Ectodermal cell (in vitro differentiated cells): ENCODE measurements around the gene MED13L.

Experiments
- H3K27ac ChIP-seq: 2 replicates; pipeline ENCODE4 v1.7.0; 2013; ENCODE audit warnings: mild to moderate bottlenecking, low read depth, low read length; ENCODE audit not compliant: insufficient read depth, poor library complexity, severe bottlenecking
- H3K27me3 ChIP-seq: 2 replicates; pipeline ENCODE4 v1.7.0; 2013; ENCODE audit warnings: mild to moderate bottlenecking, low read length; ENCODE audit not compliant: insufficient read depth, control insufficient read depth, poor library complexity, severe bottlenecking
- H3K36me3 ChIP-seq: one replicate; pipeline ENCODE4 v1.7.0; 2013; ENCODE audit warnings: low read length; ENCODE audit not compliant: control insufficient read depth, insufficient read depth
- H3K4me1 ChIP-seq: one replicate; pipeline ENCODE4 v1.7.0; 2013; ENCODE audit warnings: low read length; ENCODE audit not compliant: control insufficient read depth, insufficient read depth
- H3K4me3 ChIP-seq: 2 replicates; pipeline ENCODE4 v1.7.0; 2013; ENCODE audit warnings: low read depth, low read length, control low read depth; ENCODE audit not compliant: insufficient read depth
- H3K9me3 ChIP-seq: 2 replicates; pipeline ENCODE4 v1.7.0; 2013; ENCODE audit warnings: mild to moderate bottlenecking, low read length, moderate library complexity; ENCODE audit not compliant: control insufficient read depth
- WGBS, 2 experiments: methylation state at CpG; one replicate each; pipeline ENCODE4 v1.1.7; 2013; ENCODE audit warnings: missing lambda C conversion rate in 2 of 2; 5-methylcytosine and 5-hydroxymethylcytosine counted together

MED13L gene

GRCh38 chr12:116126610-116127009, 150.9 kb downstream of the MED13L start:
- Histone ChIP-seq H3K36me3 (no peaks in the 10 kb centered on the region), H3K9me3 (no peaks in the 10 kb centered on the region), H3K27me3 (no peaks in the 10 kb centered on the region), H3K4me3 (no peak overlapping the region), H3K27ac (no peak overlapping the region), H3K4me1 (peaks cover 31% of the 10 kb centered on the region)

- H3K27me3 ChIP-seq, result no peaks in the 10 kb centered on the region
- no peaks in the 10 kb centered on the region for H3K9me3 ChIP-seq
- no peak overlapping the region for H3K4me3 ChIP-seq
- H3K27ac ChIP-seq, result no peak overlapping the region
- 80 to 84% methylated on average over 4 of the region's 4 CpGs for WGBS, 2 experiments
- peaks cover 36% of the 10 kb centered on the region for H3K4me1 ChIP-seq
- H3K36me3 ChIP-seq, result no peaks in the 10 kb centered on the region
Observed at GRCh38 chr12:116125956-116126566, 151.4 kb downstream of the MED13L start.

DNA sequence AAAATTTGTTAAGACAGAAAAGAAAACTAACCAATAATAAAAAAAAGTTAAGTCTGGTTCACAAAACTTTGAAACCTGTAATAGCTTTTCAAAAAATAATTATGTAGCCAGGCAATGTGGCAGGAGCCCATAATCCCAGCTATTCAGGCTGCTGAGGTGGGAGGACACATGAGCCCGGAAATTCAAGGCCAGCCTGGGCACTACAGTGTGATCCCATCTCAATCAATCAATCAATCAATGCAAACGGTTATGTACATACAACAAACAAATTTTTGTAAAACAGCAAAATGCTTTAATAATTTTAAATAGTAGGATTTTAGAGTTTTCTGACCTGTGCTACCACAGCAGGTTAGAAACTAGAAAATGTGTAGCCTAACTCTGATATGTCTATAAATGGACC, 152.4 kb downstream of the MED13L start:
- Histone ChIP-seq H3K4me3 (no peak overlapping the region), H3K4me1 (peaks cover 42% of the 10 kb centered on the region)

DNA sequence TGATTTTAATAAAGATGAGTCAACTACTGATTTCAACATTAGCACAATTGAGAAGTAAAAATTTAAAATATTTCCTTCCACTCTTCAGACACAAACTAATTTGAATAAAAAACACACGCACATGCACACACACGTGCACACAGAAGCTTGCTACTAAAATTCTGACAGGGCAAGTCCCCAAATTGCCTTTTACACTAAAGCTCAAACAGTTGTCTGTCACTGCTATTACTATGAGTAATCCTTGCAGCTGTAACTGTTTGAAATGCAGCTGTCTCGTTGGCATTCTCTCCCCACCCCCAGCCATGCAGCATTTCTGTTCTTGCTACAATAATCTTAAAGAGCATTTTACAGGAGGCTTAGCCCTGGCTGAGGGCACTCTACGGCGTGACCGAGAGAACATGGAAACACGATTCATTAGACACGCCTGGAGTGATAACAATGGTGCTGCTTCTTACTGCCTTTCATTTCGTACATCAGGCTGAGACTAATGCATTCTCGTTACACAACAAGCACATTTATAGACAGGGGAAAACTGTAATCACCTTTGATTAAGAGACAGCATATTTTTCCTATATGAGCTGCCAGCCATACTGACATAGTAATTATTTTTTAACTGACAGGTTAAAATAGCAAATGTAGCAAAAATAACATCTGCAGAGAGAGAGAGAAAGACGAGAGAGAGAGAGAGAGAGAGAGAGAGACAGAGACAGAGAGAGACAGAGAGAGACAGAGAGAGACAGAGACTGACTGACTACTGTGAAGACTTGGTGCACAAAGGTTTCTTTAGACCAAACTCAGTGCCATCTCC, 153.8 kb downstream of the MED13L start:
- H3K4me3 ChIP-seq, result no peak overlapping the region

More for the DNA sequence above, 152.4 kb downstream of the MED13L start:
- Histone ChIP-seq H3K36me3 (no peaks in the 10 kb centered on the region), H3K9me3 (no peaks in the 10 kb centered on the region), H3K27ac (no peak overlapping the region), H3K27me3 (no peaks in the 10 kb centered on the region)
- 96 to 100% methylated on average over 1 to 2 of the region's 2 CpGs for WGBS, 2 experiments

GRCh38 chr12:116122628-116123027, 154.9 kb downstream of the MED13L start:
- H3K27ac ChIP-seq, result no peak overlapping the region
- H3K36me3 ChIP-seq, result no peaks in the 10 kb centered on the region
- no peaks in the 10 kb centered on the region for H3K27me3 ChIP-seq
- H3K9me3 ChIP-seq, result no peaks in the 10 kb centered on the region
- H3K4me3 ChIP-seq, result no peak overlapping the region
- H3K4me1 ChIP-seq, result peaks cover 44% of the 10 kb centered on the region
- 14% methylated on average over 3 of the region's 3 CpGs for WGBS, 2 experiments

More for the DNA sequence above, 153.8 kb downstream of the MED13L start:
- 31% methylated on average over 11 of the region's 11 CpGs for WGBS, 2 experiments
- Histone ChIP-seq H3K4me1 (peaks cover 44% of the 10 kb centered on the region), H3K27me3 (no peaks in the 10 kb centered on the region), H3K9me3 (no peaks in the 10 kb centered on the region), H3K36me3 (no peaks in the 10 kb centered on the region), H3K27ac (peak overlapping the region; percentile 80)

DNA sequence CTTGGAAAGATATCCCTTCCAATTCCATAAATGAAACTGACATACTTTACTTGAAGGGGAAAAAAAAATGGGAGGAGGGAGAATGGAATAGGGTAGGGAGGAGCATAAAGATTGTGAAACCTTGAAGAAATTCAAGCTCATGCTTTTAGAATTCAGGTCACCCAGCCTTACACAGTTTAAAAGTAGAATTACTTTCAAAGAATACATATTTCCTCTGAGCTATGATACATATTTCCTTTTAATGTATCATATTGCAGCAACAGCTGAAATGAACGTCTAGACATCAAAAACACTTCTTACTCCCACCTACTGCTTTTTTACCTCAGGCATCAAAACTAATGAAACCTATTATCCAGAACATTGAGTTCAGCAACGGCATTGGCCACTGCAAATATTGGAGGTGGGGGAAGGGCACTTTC, 156.0 kb downstream of the MED13L start:
- Histone ChIP-seq H3K4me3 (no peak overlapping the region), H3K27ac (no peak overlapping the region), H3K4me1 (peaks cover 44% of the 10 kb centered on the region), H3K36me3 (no peaks in the 10 kb centered on the region), H3K9me3 (no peaks in the 10 kb centered on the region), H3K27me3 (no peaks in the 10 kb centered on the region)
- 47 to 64% methylated on average over 2 of the region's 2 CpGs for WGBS, 2 experiments

DNA sequence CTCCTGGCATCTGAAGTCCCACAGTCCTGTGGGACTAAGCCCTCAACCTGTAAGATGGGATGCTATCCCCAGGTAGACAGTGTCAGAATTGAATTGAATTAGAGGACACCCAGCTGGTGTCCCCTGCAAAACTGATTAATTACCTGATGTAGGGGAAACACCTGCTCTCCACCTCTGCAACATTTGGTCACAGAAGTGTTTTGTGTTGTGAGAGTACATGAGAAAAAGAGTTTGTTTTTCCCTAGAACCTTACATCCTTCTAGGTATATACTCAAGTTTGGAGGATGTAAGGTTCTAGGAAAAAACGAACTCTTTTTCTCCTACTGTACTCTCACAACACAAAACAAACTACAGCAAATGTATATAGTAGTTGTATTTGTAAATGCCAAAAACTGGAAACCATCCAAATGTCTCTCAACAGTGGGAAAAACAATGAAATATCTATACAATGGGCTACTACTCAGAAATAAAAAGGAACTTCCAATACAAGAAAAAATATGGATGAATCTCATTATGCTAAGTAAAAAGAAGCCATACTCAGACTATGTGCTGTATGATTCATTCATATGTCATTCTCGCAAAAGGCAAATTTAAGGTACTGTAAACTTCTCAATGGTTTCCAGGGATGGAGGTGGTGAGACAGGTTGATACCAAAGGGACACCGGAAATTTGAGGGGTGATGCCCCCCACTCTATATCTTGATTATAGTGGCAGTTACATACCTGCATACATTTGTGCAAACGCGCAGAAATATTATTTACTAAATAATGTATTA, 160.7 kb downstream of the MED13L start:
- no peak overlapping the region for H3K4me3 ChIP-seq
- 99 to 100% methylated on average over 2 to 4 of the region's 5 CpGs for WGBS, 2 experiments
- H3K27ac ChIP-seq, result no peak overlapping the region
- H3K9me3 ChIP-seq, result no peaks in the 10 kb centered on the region
- no peaks in the 10 kb centered on the region for H3K36me3 ChIP-seq
- H3K4me1 ChIP-seq, result peaks cover 22% of the 10 kb centered on the region
- H3K27me3 ChIP-seq, result no peaks in the 10 kb centered on the region

- Histone ChIP-seq H3K4me1 (peaks cover 6% of the 10 kb centered on the region), H3K27me3 (no peaks in the 10 kb centered on the region), H3K4me3 (no peak overlapping the region), H3K36me3 (no peaks in the 10 kb centered on the region), H3K27ac (no peak overlapping the region), H3K9me3 (no peaks in the 10 kb centered on the region)
- WGBS, 2 experiments, result 94 to 95% methylated on average over 7 of the region's 8 CpGs
Observed at GRCh38 chr12:116113398-116114130, 163.9 kb downstream of the MED13L start.

DNA sequence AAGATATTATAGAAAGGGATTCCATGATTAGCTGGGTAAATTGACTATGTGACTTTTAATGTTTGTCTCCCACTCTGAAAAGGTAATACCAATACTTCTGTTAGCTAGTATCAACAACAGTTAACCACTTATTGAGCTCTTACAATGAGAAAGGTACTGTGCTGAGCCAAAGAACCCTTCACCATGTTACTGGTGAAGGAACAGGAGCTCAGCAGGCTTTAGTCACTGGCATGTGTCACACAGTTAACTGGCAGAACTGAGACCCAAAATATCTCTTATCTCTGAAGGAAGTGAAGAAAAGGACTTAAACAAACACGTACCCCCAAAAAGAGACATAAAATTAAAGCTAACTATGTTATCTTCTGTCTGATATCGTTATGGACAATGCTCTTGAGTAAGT, 170.6 kb downstream of the MED13L start:
- Histone ChIP-seq H3K36me3 (no peaks in the 10 kb centered on the region), H3K4me3 (no peak overlapping the region), H3K9me3 (no peaks in the 10 kb centered on the region), H3K4me1 (no peaks in the 10 kb centered on the region), H3K27me3 (no peaks in the 10 kb centered on the region), H3K27ac (no peak overlapping the region)
- 96 to 100% methylated on average over 1 to 2 of the region's 2 CpGs for WGBS, 2 experiments
